ENCODE measurements around the gene MYBPHL.
"Not testable (repeated sequence)": the region's sequence is repeated elsewhere in the genome, so short reads cannot be mapped to it uniquely, and the experiment has no call there.

The MYBPHL gene

DNA sequence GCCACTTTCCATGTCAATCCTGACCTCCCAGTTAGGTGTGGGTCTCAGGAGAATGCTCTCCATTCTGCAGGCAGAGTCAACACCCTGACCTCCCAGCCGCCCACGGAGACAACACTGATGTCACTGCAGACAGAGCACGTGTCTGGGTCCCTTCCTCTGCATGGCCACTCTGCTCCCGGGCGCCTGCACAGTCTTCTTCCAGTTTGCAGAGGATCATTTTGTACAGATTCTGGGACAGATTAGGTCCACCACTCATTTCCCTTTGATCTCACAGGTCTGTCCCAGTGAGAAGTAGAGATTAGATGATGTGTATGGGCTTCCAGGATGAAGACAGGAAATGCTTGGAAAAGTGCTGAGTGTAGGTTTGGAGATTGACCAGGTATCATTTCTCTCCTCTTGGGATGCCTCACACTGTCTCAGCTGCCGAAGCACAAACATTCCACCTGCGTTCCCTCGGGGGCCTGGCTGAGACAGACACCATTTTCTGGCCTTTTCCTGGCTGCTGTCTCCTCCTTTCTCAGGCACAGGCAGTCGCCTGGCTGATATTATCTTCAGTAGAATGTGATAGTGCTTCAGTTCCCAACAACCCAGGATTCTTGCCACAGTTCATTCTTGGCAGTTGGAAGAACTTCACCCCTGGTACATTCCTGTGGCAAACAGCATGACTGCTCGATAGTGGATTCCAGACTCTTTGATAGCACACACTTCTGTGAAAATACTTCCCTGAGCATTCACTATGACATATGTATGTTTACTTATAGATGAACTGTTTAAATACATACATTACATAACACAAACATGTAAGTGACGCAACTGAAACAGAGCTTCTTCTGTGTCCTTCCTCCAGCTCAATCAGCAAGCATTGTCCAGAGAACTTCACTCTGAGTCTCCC, 7.9 kb downstream of the MYBPHL start:
- in situ Hi-C loops (cut with MboI; ENCODE audit: low sequenced_read_pairs): no loop called here
- Histone ChIP-seq H3K27me3 (ENCODE audit: low read depth) (no peaks in the 10 kb centered on the region), H3K4me1 (no peaks in the 10 kb centered on the region), H3K4me3 (no peak overlapping the region), H3K9me3 (no peaks in the 10 kb centered on the region), H3K36me3 (replicated peaks) (no peaks in the 10 kb centered on the region)
- DNase-seq (ENCODE audit: low spot score in 2 of 2): no peak

DNA sequence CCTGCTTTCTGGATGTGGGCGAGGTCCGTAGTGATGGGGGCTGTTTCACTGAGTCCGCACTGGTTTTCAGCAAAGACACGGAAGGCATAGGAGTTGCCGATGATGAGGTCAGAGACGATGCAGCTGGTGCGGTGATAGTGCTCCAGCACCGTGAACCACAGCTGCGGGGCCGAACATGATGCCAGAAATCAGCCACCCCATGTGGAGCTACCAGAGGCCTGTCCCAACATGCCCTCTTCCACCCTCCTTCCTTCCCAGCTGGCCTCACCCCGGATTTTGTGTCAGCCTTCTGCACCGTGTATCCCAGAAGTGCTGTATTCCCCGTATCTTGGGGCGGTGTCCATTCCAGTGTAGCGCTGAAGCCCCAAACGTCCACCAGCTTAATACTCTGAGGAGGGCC, 10.0 kb downstream of the MYBPHL start:
- H3K36me3 ChIP-seq (replicated peaks): no peaks in the 10 kb centered on the region
- in situ Hi-C loops (cut with MboI; ENCODE audit: low sequenced_read_pairs): no loop called here

DNA sequence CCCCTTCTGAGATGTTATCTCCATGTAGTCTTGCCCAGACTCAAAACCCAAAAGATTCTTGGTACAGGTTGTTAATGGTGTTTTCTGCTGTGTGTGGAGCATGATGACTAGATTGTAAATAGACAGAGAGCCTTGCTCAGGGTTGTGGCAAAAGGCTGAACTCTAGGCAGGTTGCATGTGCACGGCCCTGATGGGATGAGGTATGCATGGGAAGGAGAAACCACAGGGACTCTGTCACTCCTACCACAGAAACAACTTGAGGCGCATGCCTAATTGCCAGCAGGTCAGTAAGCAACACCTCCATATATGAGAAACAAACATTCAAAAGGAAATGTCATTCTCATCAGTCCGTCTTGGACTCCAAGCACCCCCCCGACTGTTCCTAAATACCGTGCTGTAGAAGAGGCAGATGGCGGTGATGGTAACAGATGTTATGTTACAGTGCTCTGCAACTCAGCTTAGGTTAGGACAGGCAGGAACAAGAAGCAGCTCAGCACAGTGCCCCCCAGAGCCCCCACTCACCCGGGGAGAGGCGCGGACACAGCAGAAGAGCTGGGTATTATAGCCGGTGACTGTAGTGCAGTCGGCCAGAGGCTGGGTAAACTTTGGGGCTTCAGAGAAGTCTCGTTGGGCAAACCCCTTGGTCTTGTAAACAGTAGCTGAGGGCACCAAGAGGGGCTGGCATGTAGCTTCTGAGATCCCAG, 10.9 kb downstream of the MYBPHL start:
- Histone ChIP-seq H3K27me3 (ENCODE audit: low read depth) (no peaks in the 10 kb centered on the region), H3K4me1 (no peaks in the 10 kb centered on the region), H3K9me3 (no peaks in the 10 kb centered on the region), H3K4me3 (no peak overlapping the region), H3K36me3 (replicated peaks) (no peaks in the 10 kb centered on the region)
- no peak for DNase-seq (ENCODE audit: low spot score in 2 of 2)
- in situ Hi-C loops (cut with MboI; ENCODE audit: low sequenced_read_pairs): no loop called here

More for the DNA sequence above, 10.0 kb downstream of the MYBPHL start:
- Histone ChIP-seq H3K27me3 (ENCODE audit: low read depth) (no peaks in the 10 kb centered on the region), H3K4me3 (no peak overlapping the region), H3K9me3 (no peaks in the 10 kb centered on the region), H3K4me1 (no peaks in the 10 kb centered on the region)
- no peak for DNase-seq (ENCODE audit: low spot score in 2 of 2)

DNA sequence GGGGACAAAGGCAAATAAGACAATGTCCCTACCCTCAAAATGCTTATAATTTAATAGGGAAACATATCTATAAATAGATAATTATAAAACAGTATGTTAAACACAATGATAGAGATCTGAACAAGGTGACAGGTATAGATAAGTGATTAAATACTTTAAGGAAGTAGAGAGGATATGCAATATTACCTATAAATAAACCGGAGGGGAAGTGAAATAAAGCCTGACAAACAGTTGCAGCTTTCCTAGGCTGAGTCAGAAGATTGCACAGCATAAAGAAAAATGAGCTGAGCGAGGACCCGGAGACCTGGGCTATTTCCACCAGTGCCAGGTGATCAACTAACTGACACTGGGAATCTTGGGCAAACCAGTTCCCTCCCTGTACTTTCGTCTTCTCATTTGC, 12.3 kb downstream of the MYBPHL start:
- Histone ChIP-seq H3K4me3 (no peak overlapping the region), H3K9me3 (no peaks in the 10 kb centered on the region), H3K36me3 (replicated peaks) (no peaks in the 10 kb centered on the region), H3K4me1 (no peaks in the 10 kb centered on the region), H3K27me3 (ENCODE audit: low read depth) (no peaks in the 10 kb centered on the region)
- DNase-seq (ENCODE audit: low spot score in 2 of 2): no peak
- in situ Hi-C loops (cut with MboI; ENCODE audit: low sequenced_read_pairs): no loop called here

DNA sequence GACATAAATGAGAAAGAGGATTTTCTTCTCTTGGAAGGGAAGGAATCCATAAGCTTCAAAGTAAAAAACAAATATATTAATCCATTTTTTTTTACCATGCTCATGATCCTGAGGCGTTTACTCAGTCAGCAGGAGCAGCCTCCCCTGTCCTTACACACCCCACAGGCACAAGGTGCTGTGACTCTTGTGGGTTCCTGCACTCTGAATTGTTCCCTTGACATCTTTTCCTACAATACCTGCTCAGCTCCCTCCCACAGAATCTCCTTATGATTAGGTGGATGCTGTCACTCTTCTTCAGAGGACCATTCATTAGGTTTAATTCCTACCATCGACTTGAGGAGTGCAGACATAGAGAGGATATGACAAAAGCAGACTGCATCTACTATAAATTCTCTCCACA, 13.8 kb downstream of the MYBPHL start:
- in situ Hi-C loops (cut with MboI; ENCODE audit: low sequenced_read_pairs): no loop called here
- H3K9me3 ChIP-seq: no peaks in the 10 kb centered on the region
- H3K36me3 ChIP-seq (replicated peaks): no peaks in the 10 kb centered on the region
- no peaks in the 10 kb centered on the region for H3K27me3 ChIP-seq (ENCODE audit: low read depth)
- DNase-seq (ENCODE audit: low spot score in 2 of 2): no peak
- no peak overlapping the region for H3K4me3 ChIP-seq
- H3K4me1 ChIP-seq: no peaks in the 10 kb centered on the region

DNA sequence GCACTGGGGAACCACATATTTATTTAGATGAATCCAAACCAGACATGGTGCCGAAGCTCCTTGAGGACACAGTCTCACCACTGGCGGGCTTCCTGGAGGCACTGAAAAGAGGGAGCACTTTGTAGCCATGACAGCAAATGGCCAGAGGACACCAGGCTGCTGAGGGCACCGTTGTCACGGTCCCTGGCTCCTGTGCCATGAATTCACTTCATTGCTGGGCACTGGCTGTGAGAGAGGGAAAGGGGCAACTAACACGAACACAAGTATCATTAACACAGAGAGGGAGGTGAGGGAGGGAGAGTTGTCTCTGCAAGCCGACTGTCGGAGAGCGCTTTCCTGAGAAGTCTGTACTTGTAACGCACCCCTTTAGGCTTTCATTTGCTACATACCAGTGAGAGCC, 14.4 kb downstream of the MYBPHL start:
- H3K36me3 ChIP-seq (replicated peaks): no peaks in the 10 kb centered on the region
- H3K9me3 ChIP-seq: no peaks in the 10 kb centered on the region
- H3K4me3 ChIP-seq: no peak overlapping the region
- no peak for DNase-seq (ENCODE audit: low spot score in 2 of 2)
- no peaks in the 10 kb centered on the region for H3K4me1 ChIP-seq
- no peaks in the 10 kb centered on the region for H3K27me3 ChIP-seq (ENCODE audit: low read depth)
- in situ Hi-C loops (cut with MboI; ENCODE audit: low sequenced_read_pairs): no loop called here

DNA sequence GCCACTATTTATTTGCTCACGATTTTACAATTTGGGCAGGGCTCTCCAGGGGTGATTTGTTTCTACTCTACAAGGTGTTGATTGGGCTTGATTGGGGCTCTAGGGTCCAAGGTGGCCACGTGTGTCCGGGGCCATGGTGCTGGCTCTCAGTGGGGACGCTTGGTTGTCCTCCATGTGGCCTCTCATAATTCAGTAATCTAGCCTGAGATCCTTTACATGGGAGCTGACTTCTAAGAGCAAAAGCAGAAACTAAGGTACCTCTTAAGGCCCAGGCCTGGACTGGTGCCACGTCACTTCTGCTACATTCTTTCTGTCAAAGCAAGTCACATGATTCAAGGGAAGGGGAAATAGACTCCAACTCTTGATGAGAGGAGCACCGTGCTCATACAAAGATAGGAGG, 15.8 kb downstream of the MYBPHL start:
- Histone ChIP-seq H3K4me3 (no peak overlapping the region), H3K9me3 (no peaks in the 10 kb centered on the region), H3K4me1 (peaks cover 3% of the 10 kb centered on the region), H3K27me3 (ENCODE audit: low read depth) (no peaks in the 10 kb centered on the region), H3K36me3 (replicated peaks) (no peaks in the 10 kb centered on the region)
- in situ Hi-C loops (cut with MboI; ENCODE audit: low sequenced_read_pairs): no loop called here
- DNase-seq (ENCODE audit: low spot score in 2 of 2): no peak

DNA sequence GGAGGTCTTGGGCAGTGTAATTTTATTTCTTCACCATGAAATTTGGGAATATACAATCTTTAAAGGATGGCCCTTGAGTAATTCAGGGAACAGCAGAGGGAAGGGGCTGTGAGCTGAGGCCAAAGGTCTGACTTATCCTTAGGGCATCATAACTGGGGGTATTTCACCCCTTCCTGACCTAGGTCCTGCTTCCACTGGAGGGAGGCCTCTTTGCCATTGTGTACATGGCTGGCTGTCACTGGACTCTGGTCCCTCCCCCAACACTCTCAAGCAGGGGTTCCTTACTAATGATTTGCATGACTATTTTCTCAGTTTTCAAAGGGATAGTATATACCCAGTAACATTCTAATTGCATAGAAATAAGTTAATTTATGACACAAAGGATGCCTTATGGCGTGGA, 16.7 kb downstream of the MYBPHL start:
- no peaks in the 10 kb centered on the region for H3K27me3 ChIP-seq (ENCODE audit: low read depth)
- DNase-seq (ENCODE audit: low spot score in 2 of 2): no peak

DNA sequence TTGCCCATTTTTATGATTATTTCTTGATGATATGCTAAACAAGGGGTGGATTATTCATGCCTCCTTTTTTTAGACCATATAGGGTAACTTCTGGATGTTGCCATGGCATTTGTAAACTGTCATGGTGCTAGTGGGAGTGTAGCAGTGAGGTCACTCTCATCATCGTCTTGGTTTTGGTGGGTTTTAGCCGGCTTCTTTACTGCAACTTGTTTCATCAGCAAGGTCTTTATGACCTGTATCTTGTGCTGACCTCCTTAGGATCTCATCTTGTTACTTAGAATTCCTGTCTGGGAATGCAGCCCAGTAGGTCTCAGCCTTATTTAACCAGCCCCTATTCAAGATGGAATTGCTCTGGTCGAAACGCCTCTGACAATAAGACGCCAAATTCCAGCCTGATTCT, 20.0 kb downstream of the MYBPHL start:
- H3K4me3 ChIP-seq; DNase-seq (ENCODE audit: low spot score in 2 of 2); H3K27me3 ChIP-seq (ENCODE audit: low read depth); H3K36me3 ChIP-seq (replicated peaks); in situ Hi-C loops (cut with MboI; ENCODE audit: low sequenced_read_pairs); H3K9me3 ChIP-seq: not testable (repeated sequence)
- H3K4me1 ChIP-seq: peaks cover 28% of the 10 kb centered on the region

More for the DNA sequence above, 16.7 kb downstream of the MYBPHL start:
- in situ Hi-C loops (cut with MboI; ENCODE audit: low sequenced_read_pairs): no loop called here
- Histone ChIP-seq H3K9me3 (no peaks in the 10 kb centered on the region), H3K4me3 (no peak overlapping the region), H3K36me3 (replicated peaks) (no peaks in the 10 kb centered on the region), H3K4me1 (peaks cover 10% of the 10 kb centered on the region)

DNA sequence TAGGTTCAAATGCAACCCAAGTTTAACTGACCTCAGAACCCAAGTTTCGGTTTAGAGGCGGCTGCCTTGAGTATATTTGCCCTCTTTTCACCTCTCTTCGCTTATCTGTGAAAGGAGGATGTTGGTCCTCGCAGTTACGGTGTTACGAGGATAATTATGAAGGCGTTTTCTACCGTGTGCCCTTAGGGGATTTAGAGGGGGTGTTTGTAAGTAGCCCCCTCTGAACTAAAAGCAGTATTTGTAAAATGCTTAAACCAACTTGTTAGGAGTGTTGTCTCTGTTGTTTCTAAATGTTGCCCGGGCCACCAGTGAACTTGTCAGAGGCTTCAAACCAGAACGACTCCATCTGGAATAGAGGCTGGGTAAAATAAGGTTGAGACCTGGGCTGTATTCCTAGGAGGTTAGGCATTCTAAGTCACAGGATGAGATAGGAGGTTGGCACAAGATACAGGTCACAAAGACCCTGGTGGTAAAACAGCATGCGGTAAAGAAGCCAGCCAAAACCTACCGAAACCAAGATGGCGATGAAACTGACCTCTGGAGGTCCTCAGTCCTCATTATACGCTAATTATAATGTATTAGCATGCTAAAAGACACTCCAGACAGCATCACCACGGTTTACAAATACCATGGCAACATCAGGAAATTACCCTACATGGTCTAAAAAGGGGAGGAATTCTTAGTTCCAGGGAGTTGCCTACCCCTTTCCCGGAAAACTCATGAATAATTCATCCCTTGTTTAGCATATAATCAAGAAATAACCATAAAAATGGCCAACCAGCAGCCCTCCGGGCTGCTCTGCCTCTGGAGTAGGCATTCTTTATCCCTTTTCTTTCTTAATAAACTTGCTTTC, 22.8 kb downstream of the MYBPHL start:
- Histone ChIP-seq H3K4me1 (peaks cover 32% of the 10 kb centered on the region), H3K9me3 (no peaks in the 10 kb centered on the region), H3K36me3 (replicated peaks) (peaks cover 15% of the 10 kb centered on the region), H3K4me3 (peak overlapping the region; percentile 83), H3K27me3 (ENCODE audit: low read depth) (no peaks in the 10 kb centered on the region)
- in situ Hi-C loops (cut with MboI; ENCODE audit: low sequenced_read_pairs): no loop called here
- peak; percentile 18 to 35 for DNase-seq (ENCODE audit: low spot score in 2 of 2)

DNA sequence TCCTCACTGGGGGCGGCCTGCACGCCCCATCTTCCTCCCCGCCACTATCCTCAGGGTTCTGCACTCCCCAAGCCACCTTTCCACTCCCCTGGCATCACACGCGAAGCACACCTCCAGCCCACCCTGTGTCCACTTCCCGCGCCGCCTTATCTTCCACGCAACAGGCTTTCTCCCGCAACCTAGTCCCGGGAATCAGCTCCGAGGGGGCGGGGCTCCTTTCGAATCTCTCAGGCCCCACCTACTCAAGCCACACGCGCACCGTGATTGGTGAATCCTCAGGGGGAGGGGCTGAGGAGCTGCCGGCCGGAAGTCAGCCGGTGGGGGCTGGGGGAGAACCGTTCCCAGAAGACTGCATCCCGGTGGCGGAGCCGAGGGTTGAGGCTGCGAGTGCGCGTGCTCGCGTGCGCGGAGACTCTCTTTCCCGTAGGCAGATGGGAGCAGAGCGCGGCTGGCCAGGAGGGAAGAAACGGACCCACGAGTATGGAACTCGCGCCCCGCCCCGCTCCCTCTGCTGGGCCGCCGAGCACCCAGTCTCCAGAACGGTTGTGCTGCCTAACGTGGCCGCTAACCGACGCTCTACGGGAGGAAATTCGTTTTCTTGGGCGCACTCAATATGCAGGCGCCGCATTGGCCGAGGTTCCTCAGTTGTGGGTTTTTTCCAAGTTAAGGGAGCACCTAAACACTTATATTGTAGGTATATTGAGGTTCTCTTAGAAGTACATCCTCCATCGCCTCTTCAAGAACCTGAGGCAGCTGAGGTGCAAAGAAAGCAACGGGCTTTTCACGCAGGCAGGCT, 23.7 kb downstream of the MYBPHL start, which contains the start of gene PSRC1:
PSRC1 (minus strand) TSS at position 194 of the 796 bp plus-strand sequence.
- peaks cover 32% of the 10 kb centered on the region for H3K4me1 ChIP-seq
- DNase-seq (ENCODE audit: low spot score in 2 of 2): peak; percentile 90 to 98

DNA sequence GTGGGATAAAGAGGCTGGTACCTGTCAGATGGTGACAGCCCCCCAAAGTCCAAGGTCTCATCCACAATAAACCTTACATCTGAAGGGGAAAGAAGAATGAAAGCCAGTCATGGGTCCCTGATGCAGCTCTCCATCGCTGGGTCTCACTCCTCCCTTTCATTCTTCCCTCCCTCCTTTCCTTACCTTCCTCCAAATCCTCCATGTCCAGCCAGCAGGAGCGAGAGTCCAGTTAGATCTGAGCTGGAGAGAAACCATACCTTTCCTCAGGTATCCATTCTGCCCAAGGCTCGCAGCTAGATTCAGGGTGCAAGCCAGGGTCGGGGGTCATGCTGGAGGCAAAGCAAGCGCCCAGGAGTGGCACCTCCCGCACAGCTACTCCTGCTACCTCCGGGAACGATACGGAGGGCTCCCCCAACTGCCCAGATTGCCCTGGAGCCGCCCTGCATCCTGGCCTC, 24.3 kb downstream of the MYBPHL start:
- in situ Hi-C loops (cut with MboI; ENCODE audit: low sequenced_read_pairs): no loop called here
- H3K36me3 ChIP-seq (replicated peaks): peaks cover 28% of the 10 kb centered on the region
- DNase-seq (ENCODE audit: low spot score in 2 of 2): peak in 1 of 2 experiments; percentile 10
- peak overlapping the region; percentile 83 for H3K4me3 ChIP-seq
- peaks cover 32% of the 10 kb centered on the region for H3K4me1 ChIP-seq
- no peaks in the 10 kb centered on the region for H3K9me3 ChIP-seq
- no peaks in the 10 kb centered on the region for H3K27me3 ChIP-seq (ENCODE audit: low read depth)

More for the DNA sequence above, 23.7 kb downstream of the MYBPHL start, which contains the start of gene PSRC1:
- in situ Hi-C loops (cut with MboI; ENCODE audit: low sequenced_read_pairs): no loop called here
- Histone ChIP-seq H3K36me3 (replicated peaks) (peaks cover 22% of the 10 kb centered on the region), H3K9me3 (no peaks in the 10 kb centered on the region), H3K27me3 (ENCODE audit: low read depth) (no peaks in the 10 kb centered on the region), H3K4me3 (peak within 1 kb of the TSS; percentile 83)
